Vagina (tissue), 2 donors: Measurements from ENCODE around the gene PCDH1. TPM values are rescaled to one million over a fixed set of nuclear protein-coding genes. Genes with fewer than 3 reads are reported as not detected.

Experiments
- DNase-seq, 2 donors: peaks; one replicate each; pipeline ENCODE4 v3.0.0-alpha.2; 2017; ENCODE audit errors: extremely low spot score in 2 of 2
- H3K27ac ChIP-seq: fragments of 200-600 bp; sonication (generic); one replicate; pipeline ENCODE4 v1.5.1; 2019
- H3K27me3 ChIP-seq: fragments of 200-600 bp; sonication (generic); one replicate; pipeline ENCODE4 v1.5.1; 2019
- H3K36me3 ChIP-seq, 2 donors: fragments of 200-600 bp; sonication (generic); one replicate each; pipeline ENCODE4 v1.5.1; 2017 to 2019
- H3K4me1 ChIP-seq: fragments of 200-600 bp; sonication (generic); one replicate; pipeline ENCODE4 v1.5.1; 2019
- H3K4me3 ChIP-seq, 2 donors: fragments of 200-600 bp; sonication (generic); 1 replicate in 1 of 2; 2 replicates in 1 of 2; pipeline ENCODE4 v1.5.1; 2016 to 2019
- H3K9me3 ChIP-seq: fragments of 200-600 bp; sonication (generic); one replicate; pipeline ENCODE4 v1.5.1; 2019
- CTCF ChIP-seq, 3 experiments: fragments of 450-650 bp in 2 of 3; fragments of 200-600 bp in 1 of 3; sonication (generic) in 1 of 3; IDR thresholded peaks; one replicate each; pipeline ENCODE4 v1.5.1; 2017 to 2019; ENCODE audit warnings: antibody characterized with exemption in 3 of 3, mild to moderate bottlenecking in 2 of 3, moderate library complexity in 2 of 3
- POLR2A ChIP-seq, 2 donors: fragments of 450-650 bp; IDR thresholded peaks; one replicate each; pipeline ENCODE4 v1.6.1; 2017; ENCODE audit warnings: antibody characterized with exemption in 2 of 2, mild to moderate bottlenecking in 2 of 2, moderate library complexity in 2 of 2
- POLR2AphosphoS5 ChIP-seq, 2 donors: sonication (generic); formaldehyde crosslinking; IDR thresholded peaks; one replicate each; pipeline ENCODE4 v1.9.0; 2017; ENCODE audit warnings: antibody characterized with exemption in 2 of 2, mild to moderate bottlenecking in 2 of 2, low read depth in 1 of 2; ENCODE audit not compliant: insufficient read depth in 1 of 2
- intact Hi-C: fragments of 100-400 bp; cut with DNase I; formaldehyde crosslinking; loops from one replicate; pipeline ENCODE4 v1.15.1; 2023
- total RNA-seq: library from RNA; depleted of rRNA; stranded (reverse); fragments of >200 nt; gene quantifications from one replicate; pipeline ENCODE4 v1.2.3, GENCODE V29; 2016

Gene PCDH1
- total RNA-seq, 1 donor from 2014 or later: 38.8 TPM

GRCh38 chr5:141817631-141818030 lies 60.6 kb downstream of the PCDH1 start:
- TF ChIP-seq POLR2AphosphoS5 (IDR thresholded peaks at IDR 0.05; ENCODE audit: insufficient read depth in 1 of 2, low read depth in 1 of 2) (no peak), POLR2A (IDR thresholded peaks at IDR 0.05) (no peak), CTCF (IDR thresholded peaks at IDR 0.05) (no peak)
- no peaks in the 10 kb centered on the region for H3K27me3 ChIP-seq
- H3K27ac ChIP-seq: no peak overlapping the region
- H3K4me1 ChIP-seq: no peaks in the 10 kb centered on the region
- intact Hi-C loops: no loop called here
- no peaks in the 10 kb centered on the region for H3K9me3 ChIP-seq
- H3K36me3 ChIP-seq: no peaks in the 10 kb centered on the region
- H3K4me3 ChIP-seq: no peak overlapping the region
- DNase-seq: no peak

- H3K27me3 ChIP-seq: no peaks in the 10 kb centered on the region
- DNase-seq: no peak
- no peaks in the 10 kb centered on the region for H3K9me3 ChIP-seq
- intact Hi-C loops: no loop called here
- H3K27ac ChIP-seq: no peak overlapping the region
- H3K4me1 ChIP-seq: peaks cover 5% of the 10 kb centered on the region
- no peak overlapping the region for H3K4me3 ChIP-seq
- no peaks in the 10 kb centered on the region for H3K36me3 ChIP-seq
- TF ChIP-seq POLR2A (IDR thresholded peaks at IDR 0.05) (no peak), POLR2AphosphoS5 (IDR thresholded peaks at IDR 0.05; ENCODE audit: insufficient read depth in 1 of 2, low read depth in 1 of 2) (no peak), CTCF (IDR thresholded peaks at IDR 0.05) (no peak)
Observed at GRCh38 chr5:141816598-141817399, 61.4 kb downstream of the PCDH1 start.

GRCh38 chr5:141815796-141816180 lies 62.4 kb downstream of the PCDH1 start:
- DNase-seq: no peak
- H3K4me3 ChIP-seq: no peak overlapping the region
- H3K27ac ChIP-seq: no peak overlapping the region
- TF ChIP-seq POLR2AphosphoS5 (IDR thresholded peaks at IDR 0.05; ENCODE audit: insufficient read depth in 1 of 2, low read depth in 1 of 2) (no peak), CTCF (IDR thresholded peaks at IDR 0.05) (no peak), POLR2A (IDR thresholded peaks at IDR 0.05) (no peak)
- peaks cover 8% of the 10 kb centered on the region for H3K4me1 ChIP-seq
- H3K27me3 ChIP-seq: no peaks in the 10 kb centered on the region
- H3K9me3 ChIP-seq: no peaks in the 10 kb centered on the region
- intact Hi-C loops: no loop called here
- H3K36me3 ChIP-seq: no peaks in the 10 kb centered on the region

GRCh38 chr5:141815051-141815795 lies 63.0 kb downstream of the PCDH1 start:
- no peaks in the 10 kb centered on the region for H3K36me3 ChIP-seq
- TF ChIP-seq CTCF (IDR thresholded peaks at IDR 0.05): no peak
- no peak for TF ChIP-seq POLR2AphosphoS5 (IDR thresholded peaks at IDR 0.05; ENCODE audit: insufficient read depth in 1 of 2, low read depth in 1 of 2)
- no peak for TF ChIP-seq POLR2A (IDR thresholded peaks at IDR 0.05)
- intact Hi-C loops: no loop called here
- no peaks in the 10 kb centered on the region for H3K27me3 ChIP-seq
- no peak overlapping the region for H3K4me3 ChIP-seq
- peaks cover 8% of the 10 kb centered on the region for H3K4me1 ChIP-seq
- no peaks in the 10 kb centered on the region for H3K9me3 ChIP-seq
- no peak overlapping the region for H3K27ac ChIP-seq
- no peak for DNase-seq
